RWPE2 (cell line): Measurements from ENCODE around the gene CPD.
"Not testable (repeated sequence)": the region's sequence is repeated elsewhere in the genome, so short reads cannot be mapped to it uniquely, and the experiment has no call there.

Source experiments
- ATAC-seq: fragments of 200-7000 bp; cut with Tn5 transposase; 3 replicates; pipeline ENCODE4 v1.9.1; 2021; ENCODE audit warnings: low read depth
- DNase-seq: peaks from one replicate; pipeline ENCODE4 v3.0.0-alpha.2; 2020; ENCODE audit warnings: low spot score
- H3K27ac ChIP-seq: fragments of 450-650 bp; 2 replicates; pipeline ENCODE4 v1.5.1; 2017; ENCODE audit warnings: mild to moderate bottlenecking; ENCODE audit not compliant: poor library complexity, severe bottlenecking
- H3K27me3 ChIP-seq: fragments of 250-450 bp; sonication (Bioruptor Pico); 2 replicates; pipeline ENCODE4 v1.5.1; 2021; ENCODE audit warnings: mild to moderate bottlenecking, moderate library complexity; ENCODE audit not compliant: insufficient read depth, poor library complexity, severe bottlenecking
- H3K36me3 ChIP-seq: fragments of 250-450 bp; sonication (Bioruptor Pico); 2 replicates; pipeline ENCODE4 v1.5.1; 2020; ENCODE audit warnings: low read depth, mild to moderate bottlenecking, moderate library complexity
- H3K4me1 ChIP-seq: fragments of 250-450 bp; sonication (Bioruptor Pico); 2 replicates; pipeline ENCODE4 v1.5.1; 2021; ENCODE audit warnings: mild to moderate bottlenecking, moderate library complexity; ENCODE audit not compliant: insufficient read depth, poor library complexity, severe bottlenecking
- H3K4me3 ChIP-seq: fragments of 250-450 bp; sonication (Bioruptor Pico); 2 replicates; pipeline ENCODE4 v1.5.1; 2021; ENCODE audit warnings: mild to moderate bottlenecking, moderate library complexity; ENCODE audit not compliant: severe bottlenecking
- H3K9me3 ChIP-seq: fragments of 250-450 bp; sonication (Bioruptor Pico); 2 replicates; pipeline ENCODE4 v1.5.1; 2021; ENCODE audit warnings: mild to moderate bottlenecking, moderate library complexity; ENCODE audit not compliant: severe bottlenecking
- TF ChIP-seq, protein P1 (sequence below): fragments of 450-650 bp; IDR thresholded peaks from one replicate; pipeline ENCODE4 v1.5.1; 2017; ENCODE audit warnings: mild to moderate bottlenecking, moderate library complexity; ENCODE audit not compliant: poor library complexity, severe bottlenecking

Gene CPD

DNA sequence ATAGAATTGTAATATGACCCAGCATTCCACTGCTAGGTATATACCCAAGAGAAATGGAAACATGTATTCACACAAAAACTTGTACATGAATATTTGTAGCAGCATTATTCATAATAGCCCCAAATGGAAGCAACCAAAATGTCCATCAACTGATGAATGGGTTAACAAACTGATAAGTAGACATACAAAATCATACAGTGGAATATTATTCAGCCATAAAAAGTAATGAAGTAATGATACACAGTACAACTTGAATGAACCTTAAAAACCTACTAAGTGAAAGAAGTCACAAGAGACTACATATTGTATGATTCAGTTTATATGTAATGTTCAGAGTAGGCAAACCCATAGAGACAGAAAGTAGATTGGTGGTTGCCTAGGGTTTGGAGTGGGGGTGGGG, 58.0 kb downstream of the CPD start:
- TF ChIP-seq, protein P1, sequence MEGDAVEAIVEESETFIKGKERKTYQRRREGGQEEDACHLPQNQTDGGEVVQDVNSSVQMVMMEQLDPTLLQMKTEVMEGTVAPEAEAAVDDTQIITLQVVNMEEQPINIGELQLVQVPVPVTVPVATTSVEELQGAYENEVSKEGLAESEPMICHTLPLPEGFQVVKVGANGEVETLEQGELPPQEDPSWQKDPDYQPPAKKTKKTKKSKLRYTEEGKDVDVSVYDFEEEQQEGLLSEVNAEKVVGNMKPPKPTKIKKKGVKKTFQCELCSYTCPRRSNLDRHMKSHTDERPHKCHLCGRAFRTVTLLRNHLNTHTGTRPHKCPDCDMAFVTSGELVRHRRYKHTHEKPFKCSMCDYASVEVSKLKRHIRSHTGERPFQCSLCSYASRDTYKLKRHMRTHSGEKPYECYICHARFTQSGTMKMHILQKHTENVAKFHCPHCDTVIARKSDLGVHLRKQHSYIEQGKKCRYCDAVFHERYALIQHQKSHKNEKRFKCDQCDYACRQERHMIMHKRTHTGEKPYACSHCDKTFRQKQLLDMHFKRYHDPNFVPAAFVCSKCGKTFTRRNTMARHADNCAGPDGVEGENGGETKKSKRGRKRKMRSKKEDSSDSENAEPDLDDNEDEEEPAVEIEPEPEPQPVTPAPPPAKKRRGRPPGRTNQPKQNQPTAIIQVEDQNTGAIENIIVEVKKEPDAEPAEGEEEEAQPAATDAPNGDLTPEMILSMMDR: no peak
- Histone ChIP-seq H3K36me3 (peaks cover 24% of the 10 kb centered on the region), H3K9me3 (no peaks in the 10 kb centered on the region), H3K4me3 (no peak overlapping the region), H3K27ac (no peak overlapping the region), H3K4me1 (peaks cover 8% of the 10 kb centered on the region), H3K27me3 (no peaks in the 10 kb centered on the region)
- no peak for ATAC-seq
- DNase-seq: no peak

DNA sequence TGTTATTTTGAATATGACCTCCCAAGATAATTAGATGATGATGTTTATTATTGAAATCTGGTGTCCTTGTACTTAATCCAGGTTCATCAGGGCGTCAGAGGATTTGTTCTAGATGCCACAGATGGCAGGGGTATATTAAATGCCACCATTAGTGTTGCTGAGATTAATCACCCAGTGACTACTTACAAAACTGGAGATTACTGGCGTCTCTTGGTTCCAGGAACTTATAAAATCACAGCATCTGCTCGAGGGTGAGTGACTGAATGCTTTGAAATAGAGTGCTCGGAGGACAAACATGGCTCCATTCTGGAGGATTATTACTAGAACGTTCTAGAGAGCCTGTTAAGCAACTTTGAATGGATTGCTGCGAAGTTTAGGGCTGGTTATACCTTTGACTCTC, 65.0 kb downstream of the CPD start:
- no peak for ATAC-seq
- DNase-seq: no peak
- Histone ChIP-seq H3K36me3 (peaks cover 11% of the 10 kb centered on the region), H3K4me1 (no peaks in the 10 kb centered on the region), H3K27ac (no peak overlapping the region), H3K9me3 (no peaks in the 10 kb centered on the region), H3K27me3 (no peaks in the 10 kb centered on the region), H3K4me3 (no peak overlapping the region)
- TF ChIP-seq, protein P1: no peak

DNA sequence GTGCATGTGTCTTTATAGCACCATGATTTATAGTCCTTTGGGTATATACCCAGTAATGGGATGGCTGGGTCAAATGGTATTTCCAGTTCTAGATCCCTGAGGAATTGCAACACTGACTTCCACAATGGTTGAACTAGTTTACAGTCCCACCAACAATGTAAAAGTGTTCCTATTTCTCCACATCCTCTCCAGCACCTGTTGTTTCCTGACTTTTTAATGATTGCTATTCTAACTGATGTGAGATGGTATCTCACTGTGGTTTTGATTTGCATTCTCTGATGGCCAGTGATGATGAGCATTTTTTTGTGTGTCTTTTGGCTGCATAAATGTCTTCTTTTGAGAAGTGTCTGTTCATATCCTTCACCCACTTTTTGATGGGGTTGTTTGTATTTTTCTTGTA, 67.9 kb downstream of the CPD start:
- not testable (repeated sequence) for DNase-seq
- peaks cover 17% of the 10 kb centered on the region for H3K36me3 ChIP-seq

DNA sequence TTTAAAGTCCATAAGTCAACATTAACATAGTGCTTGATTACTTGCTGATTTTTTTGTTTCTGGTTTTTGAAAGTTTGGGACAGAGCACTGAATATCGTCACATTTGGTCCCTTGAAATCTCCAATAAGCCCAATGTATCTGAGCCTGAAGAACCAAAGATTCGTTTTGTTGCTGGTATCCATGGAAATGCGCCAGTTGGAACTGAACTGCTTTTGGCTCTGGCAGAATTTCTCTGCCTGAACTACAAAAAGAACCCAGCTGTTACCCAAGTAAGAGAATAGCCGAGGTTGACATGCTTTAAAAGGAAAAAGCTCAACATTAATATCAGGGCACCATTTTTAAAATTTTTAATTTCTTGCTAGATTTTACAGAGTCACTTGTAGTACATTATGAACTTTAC, 70.8 kb downstream of the CPD start:
- ATAC-seq (no peak), DNase-seq (no peak)
- H3K27ac ChIP-seq: no peak overlapping the region
- TF ChIP-seq, protein P1: no peak
- H3K4me1 ChIP-seq: no peaks in the 10 kb centered on the region
- peaks cover 22% of the 10 kb centered on the region for H3K36me3 ChIP-seq
- H3K4me3 ChIP-seq: no peak overlapping the region
- H3K27me3 ChIP-seq: no peaks in the 10 kb centered on the region
- no peaks in the 10 kb centered on the region for H3K9me3 ChIP-seq

More for the DNA sequence above, 67.9 kb downstream of the CPD start:
- not testable (repeated sequence) for H3K27me3 ChIP-seq, H3K9me3 ChIP-seq, ATAC-seq, H3K27ac ChIP-seq, H3K4me1 ChIP-seq, H3K4me3 ChIP-seq

DNA sequence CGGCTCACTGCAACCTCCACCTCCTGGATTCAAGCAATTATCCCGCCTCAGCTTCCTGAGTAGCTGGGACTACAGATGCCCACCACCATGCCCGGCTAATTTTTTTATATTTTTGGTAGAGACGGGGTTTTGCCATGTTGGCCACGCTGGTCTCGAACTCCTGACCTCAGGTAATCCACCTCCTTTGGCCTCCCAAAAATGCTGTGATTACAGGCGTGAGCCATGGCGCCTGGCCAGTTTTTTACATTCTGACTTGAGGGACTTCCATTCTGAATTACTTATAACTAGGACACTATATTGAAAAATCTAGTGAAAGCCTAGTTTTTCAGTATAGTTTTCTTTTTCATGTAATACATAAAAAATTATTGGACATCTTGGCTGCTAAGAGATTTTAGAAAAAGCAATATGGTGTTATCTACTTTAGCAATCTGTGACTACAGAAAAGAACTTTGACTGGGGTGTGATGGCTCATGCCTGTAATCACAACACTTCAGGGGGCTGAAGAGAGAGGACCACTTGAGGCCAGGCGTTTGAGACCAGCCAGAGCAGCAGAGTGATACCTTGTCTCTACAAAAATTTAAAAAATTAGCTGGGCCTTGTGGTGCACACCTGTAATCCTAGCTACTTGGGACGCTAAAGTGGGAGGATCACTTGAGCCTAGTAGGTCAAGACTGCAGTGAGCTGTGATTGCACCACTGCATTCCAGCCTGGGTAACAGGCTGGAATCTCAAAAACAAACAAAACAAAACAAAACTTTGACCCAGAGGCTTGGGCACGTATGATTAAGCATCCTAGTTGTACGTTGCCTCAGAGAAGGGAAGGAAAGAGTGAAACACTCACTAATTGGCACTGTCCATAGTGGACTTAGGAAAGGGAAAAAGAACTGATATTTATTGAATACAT, 71.6 kb downstream of the CPD start:
- Histone ChIP-seq H3K27ac (no peak overlapping the region), H3K36me3 (peaks cover 29% of the 10 kb centered on the region), H3K9me3 (no peaks in the 10 kb centered on the region), H3K4me1 (no peaks in the 10 kb centered on the region), H3K27me3 (no peaks in the 10 kb centered on the region), H3K4me3 (no peak overlapping the region)
- ATAC-seq: peak; percentile 53
- DNase-seq: no peak
- TF ChIP-seq, protein P1: no peak
